ENCODE data around the gene RASGEF1B. TPM values are rescaled to one million over a fixed set of nuclear protein-coding genes. Genes with fewer than 3 reads are reported as not detected.

Gene RASGEF1B
- total RNA-seq, 1 donor from 2014 or later, result 10.7 TPM

DNA sequence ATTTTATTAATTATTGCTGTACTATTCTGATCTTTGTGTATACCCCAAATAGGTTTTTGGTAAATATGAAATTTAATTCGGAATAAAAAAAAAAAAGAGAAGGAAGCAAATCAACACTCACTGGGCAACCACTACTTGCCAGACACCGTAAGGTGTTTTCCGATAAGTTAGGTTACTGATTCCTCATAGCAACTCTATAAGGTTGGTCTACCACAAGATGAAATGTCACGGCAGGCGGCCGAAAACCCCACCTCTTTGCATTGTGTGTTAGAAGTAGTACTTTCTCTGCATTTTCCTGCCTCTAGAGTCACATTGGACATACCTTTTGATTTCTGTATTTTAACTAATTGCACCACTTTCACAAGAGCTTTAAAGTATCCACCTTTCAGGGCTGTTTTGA is 44.5 kb upstream of the RASGEF1B start:
- Mint-ChIP-seq H3K36me3 (ENCODE audit: low read depth, unreplicated experiment) (no peaks in the 10 kb centered on the region), H3K27me3 (ENCODE audit: unreplicated experiment) (no peaks in the 10 kb centered on the region), H3K9me3 (ENCODE audit: unreplicated experiment) (no peaks in the 10 kb centered on the region), H3K4me1 (ENCODE audit: unreplicated experiment) (peaks cover 22% of the 10 kb centered on the region), H3K27ac (ENCODE audit: unreplicated experiment) (no peak overlapping the region), H3K4me3 (ENCODE audit: unreplicated experiment) (no peak overlapping the region)
- TF ChIP-seq CTCF (IDR thresholded peaks at IDR 0.05; ENCODE audit: unreplicated experiment), result no peak
- no peak for DNase-seq (ENCODE audit: low spot score)

- H3K9me3 Mint-ChIP-seq (ENCODE audit: unreplicated experiment), result no peaks in the 10 kb centered on the region
- no peak for DNase-seq (ENCODE audit: low spot score)
- no peak for TF ChIP-seq CTCF (IDR thresholded peaks at IDR 0.05; ENCODE audit: unreplicated experiment)
- no peaks in the 10 kb centered on the region for H3K36me3 Mint-ChIP-seq (ENCODE audit: low read depth, unreplicated experiment)
- H3K4me1 Mint-ChIP-seq (ENCODE audit: unreplicated experiment), result peaks cover 28% of the 10 kb centered on the region
- H3K27me3 Mint-ChIP-seq (ENCODE audit: unreplicated experiment), result no peaks in the 10 kb centered on the region
- H3K27ac Mint-ChIP-seq (ENCODE audit: unreplicated experiment), result peak overlapping the region; percentile 68
- H3K4me3 Mint-ChIP-seq (ENCODE audit: unreplicated experiment), result no peak overlapping the region
These were observed 41.2 kb upstream of the RASGEF1B start for GRCh38 chr4:81512757-81513501.

DNA sequence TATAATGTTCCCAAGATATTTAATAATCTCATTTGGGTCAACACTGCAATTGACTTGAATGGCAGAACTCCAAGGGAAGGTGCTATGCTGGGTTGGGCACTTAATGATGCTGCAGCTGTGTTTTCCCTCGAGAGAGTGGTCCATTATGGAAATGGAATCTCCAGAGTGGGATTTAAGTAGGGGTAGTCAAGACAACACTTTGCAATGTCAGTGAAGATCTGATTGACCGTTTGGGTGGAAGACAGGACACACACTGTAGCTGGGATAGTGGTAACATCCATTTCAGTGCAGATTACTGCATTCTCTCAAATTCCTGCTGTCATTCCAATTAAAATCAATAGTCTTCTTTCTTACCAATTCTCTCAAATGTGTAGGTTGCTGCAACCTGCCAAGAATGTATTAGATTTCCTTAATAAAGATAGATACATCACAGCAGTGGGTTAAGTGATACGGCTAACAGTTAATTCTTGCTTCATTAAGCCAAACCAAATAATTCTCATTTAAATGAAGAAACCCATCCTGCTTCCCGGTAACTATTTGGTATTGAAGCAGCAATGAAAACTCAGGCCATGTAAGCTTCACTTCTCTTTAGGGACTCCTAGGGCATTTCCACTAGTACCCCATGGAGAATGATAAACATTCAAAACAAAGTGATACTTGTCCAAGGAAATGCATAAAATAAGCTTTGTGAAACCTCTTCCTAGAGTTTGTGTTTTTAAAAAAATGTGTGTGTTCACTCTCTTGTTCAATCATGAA is 40.5 kb upstream of the RASGEF1B start:
- Mint-ChIP-seq H3K27me3 (ENCODE audit: unreplicated experiment) (no peaks in the 10 kb centered on the region), H3K4me1 (ENCODE audit: unreplicated experiment) (peaks cover 28% of the 10 kb centered on the region), H3K9me3 (ENCODE audit: unreplicated experiment) (no peaks in the 10 kb centered on the region), H3K27ac (ENCODE audit: unreplicated experiment) (peak overlapping the region; percentile 41), H3K4me3 (ENCODE audit: unreplicated experiment) (no peak overlapping the region), H3K36me3 (ENCODE audit: low read depth, unreplicated experiment) (no peaks in the 10 kb centered on the region)
- no peak for TF ChIP-seq CTCF (IDR thresholded peaks at IDR 0.05; ENCODE audit: unreplicated experiment)
- DNase-seq (ENCODE audit: low spot score), result no peak

DNA sequence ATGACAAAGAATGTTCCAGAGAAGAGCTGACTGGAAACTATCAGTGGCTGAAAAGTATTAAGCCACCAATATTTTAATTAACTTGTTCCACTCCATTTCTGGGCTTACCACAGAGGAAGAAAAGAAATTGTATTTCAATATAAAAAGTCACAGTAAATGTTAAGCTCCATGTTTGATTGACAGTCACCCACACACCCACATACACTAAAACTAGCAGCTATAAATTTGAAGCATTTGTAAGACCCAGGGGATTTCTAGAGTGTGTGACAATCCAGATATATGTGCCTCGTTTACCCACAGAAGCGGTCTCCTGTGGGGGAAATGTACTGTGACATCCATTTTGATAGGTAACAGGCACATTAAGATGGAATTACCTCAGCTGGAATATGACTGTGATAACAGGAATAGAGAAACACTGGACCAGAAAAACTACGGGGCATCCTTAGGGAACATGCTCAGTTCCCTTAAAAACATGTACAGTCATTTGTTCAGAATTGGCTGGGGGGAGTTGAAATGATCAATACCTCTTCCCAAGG is 39.0 kb upstream of the RASGEF1B start:
- H3K36me3 Mint-ChIP-seq (ENCODE audit: low read depth, unreplicated experiment), result no peaks in the 10 kb centered on the region
- no peaks in the 10 kb centered on the region for H3K9me3 Mint-ChIP-seq (ENCODE audit: unreplicated experiment)
- no peak overlapping the region for H3K4me3 Mint-ChIP-seq (ENCODE audit: unreplicated experiment)
- DNase-seq (ENCODE audit: low spot score), result no peak
- H3K27ac Mint-ChIP-seq (ENCODE audit: unreplicated experiment), result no peak overlapping the region
- H3K4me1 Mint-ChIP-seq (ENCODE audit: unreplicated experiment), result peaks cover 31% of the 10 kb centered on the region
- H3K27me3 Mint-ChIP-seq (ENCODE audit: unreplicated experiment), result no peaks in the 10 kb centered on the region
- TF ChIP-seq CTCF (IDR thresholded peaks at IDR 0.05; ENCODE audit: unreplicated experiment), result no peak

- H3K4me1 Mint-ChIP-seq (ENCODE audit: unreplicated experiment), result peaks cover 40% of the 10 kb centered on the region
- H3K27me3 Mint-ChIP-seq (ENCODE audit: unreplicated experiment), result no peaks in the 10 kb centered on the region
- no peaks in the 10 kb centered on the region for H3K9me3 Mint-ChIP-seq (ENCODE audit: unreplicated experiment)
- no peaks in the 10 kb centered on the region for H3K36me3 Mint-ChIP-seq (ENCODE audit: low read depth, unreplicated experiment)
- TF ChIP-seq CTCF (IDR thresholded peaks at IDR 0.05; ENCODE audit: unreplicated experiment), result no peak
- H3K4me3 Mint-ChIP-seq (ENCODE audit: unreplicated experiment), result no peak overlapping the region
- H3K27ac Mint-ChIP-seq (ENCODE audit: unreplicated experiment), result no peak overlapping the region
- no peak for DNase-seq (ENCODE audit: low spot score)
These were observed 38.1 kb upstream of the RASGEF1B start for GRCh38 chr4:81509822-81510221.

All from endothelial cell (in vitro differentiated cells).